ENCODE data around the gene SLC6A12.

GRCh38 chr12:179885-180284, 34.1 kb downstream of the SLC6A12 start:
- TF ChIP-seq CTCF (IDR thresholded peaks at IDR 0.05) (no peak), POLR2A (IDR thresholded peaks at IDR 0.05; ENCODE audit: low read depth) (no peak), EP300 (IDR thresholded peaks at IDR 0.05) (no peak)

All from esophagus muscularis mucosa (tissue), 4 donors.